HL-60/S4 (cell line): ENCODE results near the gene BIRC5.
"Not testable (repeated sequence)": the region's sequence is repeated elsewhere in the genome, so short reads cannot be mapped to it uniquely, and the experiment has no call there.

Experiments used
- in situ Hi-C: fragments of 300-500 bp; cut with MboI; formaldehyde crosslinking; loops from 2 replicates; pipeline ENCODE4 v1.14.3; 2022; ENCODE audit warnings: low sequenced_read_pairs

BIRC5 gene

GRCh38 chr17:78224231-78225087 is 10.4 kb downstream of the BIRC5 start:
- in situ Hi-C loops, result no loop called here

GRCh38 chr17:78225088-78225865 is 11.2 kb downstream of the BIRC5 start:
- in situ Hi-C loops, result no loop called here

GRCh38 chr17:78226055-78226758 is 12.2 kb downstream of the BIRC5 start:
- in situ Hi-C loops, result no loop called here

GRCh38 chr17:78226759-78227454 is 12.9 kb downstream of the BIRC5 start:
- in situ Hi-C loops, result no loop called here

GRCh38 chr17:78227455-78227916 is 13.4 kb downstream of the BIRC5 start:
- in situ Hi-C loops, result no loop called here

- in situ Hi-C loops, result no loop called here
Observed at GRCh38 chr17:78228176-78228575, 14.1 kb downstream of the BIRC5 start.

- in situ Hi-C loops, result no loop called here
Observed at GRCh38 chr17:78230252-78230962, 16.4 kb downstream of the BIRC5 start.

- in situ Hi-C loops, result no loop called here
Observed at GRCh38 chr17:78230996-78231935, 17.2 kb downstream of the BIRC5 start, which contains the start of gene TMEM235. TMEM235 (plus strand) TSS chr17:78231631; CDS start chr17:78232024, 393 bp downstream.

GRCh38 chr17:78231991-78232858 is 18.2 kb downstream of the BIRC5 start:
- in situ Hi-C loops, result no loop called here

GRCh38 chr17:78232859-78233173 is 18.8 kb downstream of the BIRC5 start:
- in situ Hi-C loops, result no loop called here

- in situ Hi-C loops, result no loop called here
Observed at GRCh38 chr17:78233678-78234077, 19.6 kb downstream of the BIRC5 start.

GRCh38 chr17:78234261-78234865 is 20.3 kb downstream of the BIRC5 start:
- in situ Hi-C loops, result no loop called here

- in situ Hi-C loops, result not testable (repeated sequence)
Observed at GRCh38 chr17:78235022-78235421, 21.0 kb downstream of the BIRC5 start.

- in situ Hi-C loops, result no loop called here
Observed at GRCh38 chr17:78235885-78236284, 21.8 kb downstream of the BIRC5 start.

- in situ Hi-C loops, result no loop called here
Observed at GRCh38 chr17:78236362-78237127, 22.5 kb downstream of the BIRC5 start.

GRCh38 chr17:78237401-78238012 is 23.5 kb downstream of the BIRC5 start:
- in situ Hi-C loops, result no loop called here
